Measurements from ENCODE around the gene ZC3H8. TPM values are rescaled to one million over a fixed set of nuclear protein-coding genes. Genes with fewer than 3 reads are reported as not detected.

The ZC3H8 gene
- total RNA-seq, 1 donor from 2014 or later = 20.4 TPM

GRCh38 chr2:112197868-112198267 is 57.0 kb downstream of the ZC3H8 start:
- intact Hi-C loops (cut with micrococcal nuclease) = no loop called here

- intact Hi-C loops (cut with micrococcal nuclease) = no loop called here
Observed at GRCh38 chr2:112195950-112196349, 58.9 kb downstream of the ZC3H8 start.

DNA sequence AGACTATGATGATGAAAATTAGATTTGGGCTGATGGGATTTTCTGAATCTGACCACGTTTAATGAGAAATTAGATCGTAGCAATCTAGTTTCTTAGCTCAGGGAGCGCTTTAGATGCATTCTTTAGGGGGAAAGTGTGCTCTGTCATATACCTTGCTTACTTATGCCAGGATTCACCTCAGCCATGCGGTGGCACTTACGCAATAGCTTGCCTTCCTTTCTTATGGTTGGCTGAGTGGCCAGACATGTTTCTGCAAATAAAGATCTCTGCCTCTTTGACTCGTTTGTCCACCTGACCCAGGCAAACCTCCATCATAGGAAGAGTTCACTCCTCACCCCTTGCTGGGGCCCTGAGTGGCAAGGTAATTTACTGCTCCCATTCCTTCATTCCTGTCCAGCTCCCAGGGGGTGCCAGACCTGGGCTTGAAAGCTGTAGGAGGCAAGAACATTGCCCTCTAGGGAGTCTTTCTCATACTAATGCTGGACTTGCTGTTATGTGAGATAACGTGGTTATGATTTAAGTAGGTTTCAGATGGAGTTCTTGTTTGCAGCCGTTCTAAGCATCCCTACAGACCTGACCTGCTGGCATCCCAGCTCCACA is 59.6 kb downstream of the ZC3H8 start:
- intact Hi-C loops (cut with micrococcal nuclease) = no loop called here

DNA sequence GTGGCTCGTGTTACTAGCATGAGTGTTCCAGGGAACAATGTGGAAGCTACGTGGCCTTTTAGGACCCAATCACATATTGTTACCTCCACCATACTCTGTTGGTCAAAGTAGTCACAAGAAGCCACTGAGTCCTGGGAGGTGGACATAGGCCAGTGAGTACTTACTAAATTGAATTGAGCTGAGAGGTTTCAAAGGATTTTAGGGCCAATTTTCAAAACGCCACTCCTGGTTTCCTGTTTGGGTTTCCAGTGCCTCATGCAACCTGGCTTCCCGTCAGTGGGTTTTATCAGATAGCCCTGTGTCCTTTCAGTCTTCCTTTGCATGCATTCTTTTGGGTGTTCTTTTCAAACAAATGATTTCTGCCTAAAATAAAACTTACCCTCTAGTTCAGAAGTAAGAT is 60.4 kb downstream of the ZC3H8 start:
- intact Hi-C loops (cut with micrococcal nuclease) = no loop called here

DNA sequence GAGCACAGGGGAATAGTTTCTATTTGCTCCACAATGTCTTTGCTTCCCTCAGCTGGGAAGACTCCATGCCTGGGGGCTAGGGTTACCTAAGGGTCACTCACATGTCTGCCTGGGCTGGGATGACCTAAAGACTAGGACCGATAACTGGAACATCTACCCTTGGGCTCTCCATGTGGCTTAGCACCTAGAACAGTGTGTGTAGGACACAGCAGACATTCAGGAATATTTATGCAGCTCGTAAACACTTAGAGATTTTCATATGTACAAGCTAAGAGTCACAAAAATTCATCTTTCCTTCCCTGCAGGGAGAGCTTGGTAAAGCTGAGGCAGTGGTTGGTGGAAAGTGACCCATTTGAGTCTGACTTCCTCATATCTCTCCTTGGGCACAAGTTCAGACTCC is 60.8 kb downstream of the ZC3H8 start:
- intact Hi-C loops (cut with micrococcal nuclease) = no loop called here

DNA sequence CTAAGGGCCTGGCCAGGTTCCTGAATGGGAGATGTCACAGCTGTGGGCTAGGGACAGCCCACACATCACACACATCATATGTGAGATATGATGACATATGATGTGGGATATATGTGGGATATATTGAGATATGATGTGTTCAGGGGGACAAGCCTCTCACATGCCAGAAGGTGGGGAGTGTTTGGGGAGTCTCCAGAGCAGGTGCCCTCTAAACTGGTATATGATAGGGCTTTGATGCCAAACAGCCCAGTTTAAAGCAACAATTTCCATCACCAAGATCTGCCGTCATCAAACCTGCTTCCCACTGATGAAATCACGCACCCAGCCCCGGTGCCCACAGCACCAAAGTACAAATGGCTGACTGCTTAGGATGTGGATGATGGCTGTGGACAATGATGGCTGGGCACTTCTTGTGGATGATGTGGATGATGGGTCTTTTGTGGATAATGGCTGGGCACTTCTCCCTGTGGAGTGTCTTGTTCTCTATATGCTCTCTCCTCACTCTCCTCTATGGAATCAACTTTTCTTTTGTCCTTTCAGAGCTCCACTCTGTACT is 65.8 kb downstream of the ZC3H8 start:
- intact Hi-C loops (cut with micrococcal nuclease) = loop anchor here (5.0 kb wide), 4 partner anchors 67 to 1332 kb away; partner anchors contain the start of genes CKAP2L and TTL

DNA sequence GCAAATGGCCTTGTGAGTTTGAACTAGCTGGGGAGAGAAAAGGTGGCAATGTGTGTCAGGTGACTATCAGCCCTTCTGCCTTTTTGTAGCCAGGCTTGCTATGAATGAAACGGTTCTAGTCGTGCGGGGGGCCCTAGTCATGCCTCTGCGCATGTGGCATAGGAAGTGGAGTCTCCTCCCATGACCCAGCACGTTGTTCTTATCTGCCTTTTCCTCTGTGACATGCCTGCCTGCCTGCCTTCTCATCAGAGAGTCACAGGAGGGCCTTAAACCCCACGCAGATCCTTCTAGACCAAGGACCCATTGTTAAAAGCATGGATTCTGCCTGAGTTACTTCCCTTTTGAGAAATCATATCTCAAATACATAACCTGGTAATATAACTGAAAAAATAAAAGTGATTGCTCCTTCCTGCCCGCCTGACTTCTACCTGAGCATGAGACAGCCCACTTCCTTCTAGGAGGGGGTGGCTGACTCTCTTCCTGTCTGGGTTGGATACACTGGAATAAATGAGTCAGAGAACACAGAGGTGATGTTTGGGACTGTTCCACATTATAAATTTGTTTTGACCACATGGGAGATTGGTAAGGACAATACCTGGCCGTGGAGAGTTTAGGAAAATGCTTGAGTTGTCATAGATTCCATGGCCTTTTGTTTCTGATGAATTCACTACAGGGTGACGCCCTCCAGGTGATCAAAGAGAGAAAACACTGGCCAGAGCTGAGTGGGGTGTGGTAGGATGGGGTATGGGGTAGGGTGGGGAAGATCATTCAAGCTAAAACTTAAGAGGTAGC is 66.8 kb downstream of the ZC3H8 start:
- intact Hi-C loops (cut with micrococcal nuclease) = loop anchor here (1.0 to 5.0 kb wide), 10 partner anchors 16 to 1331 kb away; partner anchors contain the start of genes CHCHD5, CKAP2L, SLC20A1 and TTL

DNA sequence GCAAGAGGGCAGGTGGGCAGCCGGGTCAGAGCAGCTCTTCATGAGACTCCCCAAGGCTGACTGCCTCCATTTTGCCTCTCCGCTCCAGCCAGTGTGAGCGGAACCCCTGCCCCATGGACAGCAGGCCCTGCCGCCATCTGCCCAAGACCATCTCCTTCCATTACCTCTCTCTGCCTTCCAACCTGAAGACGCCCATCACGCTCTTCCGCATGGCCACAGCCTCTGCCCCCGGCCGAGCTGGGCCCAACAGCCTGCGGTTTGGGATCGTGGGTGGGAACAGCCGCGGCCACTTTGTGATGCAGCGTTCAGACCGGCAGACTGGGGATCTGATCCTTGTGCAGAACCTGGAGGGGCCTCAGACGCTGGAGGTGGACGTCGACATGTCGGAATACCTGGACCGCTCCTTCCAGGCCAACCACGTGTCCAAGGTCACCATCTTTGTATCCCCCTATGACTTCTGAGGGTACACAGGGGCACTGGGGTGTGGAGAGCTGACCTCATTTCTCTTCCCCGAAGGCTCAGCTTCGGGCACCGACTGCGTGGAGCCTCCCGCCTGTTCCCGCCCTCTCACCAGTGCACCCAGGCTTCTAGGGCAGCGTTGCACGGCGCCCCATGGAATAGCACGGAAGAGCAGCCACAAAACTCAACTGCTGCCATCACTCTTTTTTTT is 67.7 kb downstream of the ZC3H8 start:
- intact Hi-C loops (cut with micrococcal nuclease) = loop anchor here (5.0 kb wide), 4 partner anchors 65 to 1330 kb away; partner anchors contain the start of genes CKAP2L and TTL

- intact Hi-C loops (cut with micrococcal nuclease) = loop anchor here (5.0 kb wide), 4 partner anchors 63 to 1328 kb away; partner anchors contain the start of genes CKAP2L and TTL
Observed at GRCh38 chr2:112185131-112185530, 69.7 kb downstream of the ZC3H8 start.

GRCh38 chr2:112184121-112184520 is 70.7 kb downstream of the ZC3H8 start:
- intact Hi-C loops (cut with micrococcal nuclease) = loop anchor here (5.0 kb wide), 1 partner anchor 248 kb away; the partner anchor contains the start of gene RGPD8

- intact Hi-C loops (cut with micrococcal nuclease) = loop anchor here (2.0 to 5.0 kb wide), 2 partner anchors 249 to 357 kb away; partner anchors contain the start of gene RGPD8
Observed at GRCh38 chr2:112183327-112184025, 71.4 kb downstream of the ZC3H8 start.

- intact Hi-C loops (cut with micrococcal nuclease) = loop anchor here (2.0 to 5.0 kb wide), 2 partner anchors 250 to 358 kb away; partner anchors contain the start of gene RGPD8
Observed at GRCh38 chr2:112182581-112183034, 72.2 kb downstream of the ZC3H8 start.

DNA sequence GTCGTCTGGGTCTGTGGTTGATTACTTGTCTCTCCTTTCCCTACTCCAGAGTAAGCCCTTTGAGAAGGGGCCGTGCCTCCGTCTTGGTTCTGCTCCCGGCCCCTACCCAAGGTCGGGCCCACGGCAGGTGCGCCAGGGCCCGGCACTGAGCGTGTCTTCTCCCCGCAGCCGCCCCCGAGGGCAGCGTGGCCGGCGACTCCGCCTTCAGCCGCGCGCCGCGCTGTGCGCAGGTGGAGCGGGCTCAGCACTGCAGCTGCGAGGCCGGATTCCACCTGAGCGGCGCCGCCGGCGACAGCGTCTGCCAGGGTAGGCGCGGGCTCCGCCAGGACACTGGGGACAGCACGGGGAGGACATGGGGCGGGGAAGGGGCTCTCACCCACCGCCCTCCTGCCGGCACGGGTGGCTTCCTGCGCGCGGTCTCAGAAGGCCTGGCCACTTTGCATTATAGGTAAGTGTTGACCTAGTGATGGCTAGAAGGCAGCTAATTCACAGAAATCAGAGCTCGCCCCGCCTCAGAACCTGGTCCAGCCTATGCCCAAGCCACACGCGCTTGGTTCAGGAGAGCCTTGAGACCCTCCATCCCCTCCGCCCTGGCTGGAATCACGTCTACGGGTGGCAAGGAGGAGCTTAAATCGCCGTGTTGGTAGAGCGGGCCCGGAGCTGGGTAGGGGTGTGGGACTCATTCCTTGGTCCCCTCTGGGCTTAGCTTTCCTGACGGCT is 73.1 kb downstream of the ZC3H8 start:
- intact Hi-C loops (cut with micrococcal nuclease) = loop anchor here (2.0 to 5.0 kb wide), 2 partner anchors 251 to 359 kb away; partner anchors contain the start of gene RGPD8

GRCh38 chr2:112175958-112176573 is 78.8 kb downstream of the ZC3H8 start:
- intact Hi-C loops (cut with micrococcal nuclease) = no loop called here

DNA sequence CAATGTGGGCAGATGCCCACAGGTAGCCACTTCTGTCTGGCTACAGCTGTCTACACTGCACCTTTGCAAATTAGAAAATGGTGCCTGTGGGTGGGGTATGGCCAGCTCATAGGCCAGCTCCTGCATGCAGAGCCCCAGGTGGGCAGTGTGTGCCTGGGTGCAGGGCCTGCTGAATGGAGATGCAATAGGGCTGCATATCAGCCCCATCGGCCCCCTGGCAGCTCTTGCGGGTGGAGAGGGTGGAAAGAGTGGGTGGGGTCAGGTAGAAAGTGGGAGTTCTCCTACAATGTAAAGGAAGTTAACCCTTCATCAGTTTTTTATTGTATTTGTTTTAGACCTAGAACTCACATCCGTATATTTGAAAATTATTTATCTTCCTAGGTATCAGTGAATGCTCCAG is 79.5 kb downstream of the ZC3H8 start:
- intact Hi-C loops (cut with micrococcal nuclease) = no loop called here

DNA sequence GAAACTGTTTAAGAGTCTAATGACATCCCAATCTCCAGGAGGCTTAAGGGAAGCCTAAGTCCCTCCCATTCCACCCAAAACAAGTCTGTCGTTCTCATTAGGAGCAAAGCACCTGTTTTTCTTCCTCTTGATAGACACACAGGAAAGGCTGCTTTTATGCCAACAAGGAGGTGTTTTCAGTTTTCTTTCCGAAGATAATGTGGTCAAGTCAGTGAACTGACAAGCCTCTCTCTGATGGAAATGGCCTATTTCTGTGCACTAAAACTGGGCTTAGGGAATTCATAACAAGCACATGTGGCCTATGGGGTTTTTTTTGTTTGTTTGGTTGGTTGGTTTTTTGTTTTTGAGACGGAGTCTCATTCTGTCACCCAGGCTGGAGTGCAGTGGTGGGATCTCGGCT is 80.5 kb downstream of the ZC3H8 start:
- intact Hi-C loops (cut with micrococcal nuclease) = loop anchor here (5.0 kb wide), 1 partner anchor 47 kb away; no protein-coding TSS in a partner anchor

DNA sequence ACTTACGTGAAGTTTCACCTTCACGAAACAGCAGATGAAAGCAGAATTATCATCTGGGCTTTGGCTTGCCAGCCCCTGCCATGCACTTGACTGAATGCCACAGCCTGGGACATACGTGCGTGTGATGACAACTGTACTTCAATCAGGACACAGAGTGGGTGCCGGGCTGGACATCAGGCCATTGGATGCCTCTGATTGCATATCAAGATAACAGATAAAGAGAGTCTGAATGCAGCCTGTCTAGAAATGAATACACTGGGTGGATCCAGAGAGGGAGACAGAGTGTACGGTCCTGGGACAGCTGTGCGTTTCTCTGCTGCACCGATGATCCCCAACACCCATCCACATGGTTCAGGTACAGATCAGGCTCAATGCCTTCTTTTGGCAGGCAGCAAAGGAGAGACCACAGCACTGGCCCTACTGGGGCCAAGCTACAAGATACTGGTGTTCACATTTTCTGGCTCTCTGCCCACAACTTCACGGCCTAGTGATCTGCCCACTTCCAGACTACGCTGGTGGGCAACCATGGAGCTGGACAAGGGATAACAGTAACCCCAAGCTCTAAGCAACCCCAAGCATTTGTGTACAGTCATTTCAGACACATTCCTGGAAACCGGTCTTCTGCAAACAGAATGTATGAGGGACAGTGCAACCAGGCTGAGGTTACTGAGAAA is 81.1 kb downstream of the ZC3H8 start:
- intact Hi-C loops (cut with micrococcal nuclease) = loop anchor here (5.0 kb wide), 1 partner anchor 46 kb away; no protein-coding TSS in a partner anchor

DNA sequence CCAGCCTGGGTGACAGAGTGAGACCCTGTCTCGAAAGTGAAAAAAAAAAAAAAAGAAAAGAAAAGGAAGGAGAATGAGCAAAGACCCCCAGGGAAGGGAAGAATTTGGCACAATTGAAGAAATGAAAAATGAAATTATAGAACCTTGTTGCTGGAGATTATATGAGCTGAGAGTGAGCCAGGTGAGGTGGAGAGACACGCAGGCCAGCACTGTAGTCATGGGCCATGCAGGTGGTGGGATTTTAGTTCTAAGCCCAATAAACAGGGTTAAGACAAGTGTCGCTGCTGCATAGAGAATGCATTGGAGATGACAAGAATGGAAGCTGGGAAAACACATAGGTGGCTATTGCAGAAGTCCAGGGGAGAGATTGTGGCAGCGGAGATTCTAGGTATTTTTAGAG is 84.3 kb downstream of the ZC3H8 start:
- intact Hi-C loops (cut with micrococcal nuclease) = loop anchor here (5.0 kb wide), 1 partner anchor 43 kb away; no protein-coding TSS in a partner anchor
